Measurements from ENCODE around the gene RAC3. TPM values are rescaled to one million over a fixed set of nuclear protein-coding genes. Genes with fewer than 3 reads are reported as not detected.

The RAC3 gene
- total RNA-seq, 4 donors from 2014 or later = 13.7 to 34.1 (median 14.8) TPM

GRCh38 chr17:82020572-82021106, 10.8 kb upstream of the RAC3 start:
- Histone ChIP-seq H3K9me3 (no peaks in the 10 kb centered on the region), H3K36me3 (peaks cover 3% of the 10 kb centered on the region), H3K4me1 (peaks cover 32% of the 10 kb centered on the region), H3K4me3 (no peak overlapping the region), H3K27ac (no peak overlapping the region), H3K27me3 (no peaks in the 10 kb centered on the region)
- DNase-seq (ENCODE audit: low spot score in 2 of 2) = no peak
- WGBS = 69% methylated on average over 13 of the region's 14 CpGs
- TF ChIP-seq EP300 (IDR thresholded peaks at IDR 0.05) (no peak), CTCF (IDR thresholded peaks at IDR 0.05) (no peak), POLR2AphosphoS5 (IDR thresholded peaks at IDR 0.05) (no peak), POLR2A (IDR thresholded peaks at IDR 0.05) (no peak)

- Histone ChIP-seq H3K27ac (no peak overlapping the region), H3K36me3 (peaks cover 3% of the 10 kb centered on the region), H3K4me1 (peaks cover 32% of the 10 kb centered on the region), H3K9me3 (no peaks in the 10 kb centered on the region), H3K27me3 (no peaks in the 10 kb centered on the region), H3K4me3 (peak overlapping the region; percentile 84)
- TF ChIP-seq CTCF (IDR thresholded peaks at IDR 0.05) = peak; percentile 67 to 68
- no peak for TF ChIP-seq EP300 (IDR thresholded peaks at IDR 0.05)
- no peak for DNase-seq (ENCODE audit: low spot score in 2 of 2)
- 24% methylated on average over 6 of the region's 25 CpGs for WGBS
These were observed 10.2 kb upstream of the RAC3 start for GRCh38 chr17:82021107-82021899.

- Histone ChIP-seq H3K4me1 (peaks cover 32% of the 10 kb centered on the region), H3K36me3 (peaks cover 3% of the 10 kb centered on the region), H3K27ac (no peak overlapping the region), H3K4me3 (peak overlapping the region; percentile 84), H3K27me3 (no peaks in the 10 kb centered on the region), H3K9me3 (no peaks in the 10 kb centered on the region)
- WGBS = 8% methylated on average over 4 of the region's 10 CpGs
- TF ChIP-seq POLR2AphosphoS5 (IDR thresholded peaks at IDR 0.05) = no peak
- no peak for TF ChIP-seq POLR2A (IDR thresholded peaks at IDR 0.05)
- no peak for TF ChIP-seq EP300 (IDR thresholded peaks at IDR 0.05)
- no peak for TF ChIP-seq CTCF (IDR thresholded peaks at IDR 0.05)
- DNase-seq (ENCODE audit: low spot score in 2 of 2) = no peak
These were observed 9.6 kb upstream of the RAC3 start for GRCh38 chr17:82021900-82022309.

- DNase-seq (ENCODE audit: low spot score in 2 of 2) = no peak
- peaks cover 32% of the 10 kb centered on the region for H3K4me1 ChIP-seq
- no peaks in the 10 kb centered on the region for H3K9me3 ChIP-seq
- H3K27ac ChIP-seq = peak within 1 kb of the TSS; percentile 80
- no peaks in the 10 kb centered on the region for H3K27me3 ChIP-seq
- H3K36me3 ChIP-seq = peaks cover 3% of the 10 kb centered on the region
- H3K4me3 ChIP-seq = peak within 1 kb of the TSS; percentile 84
- WGBS = 0% methylated on average over 13 of the region's 64 CpGs
- no peak for TF ChIP-seq EP300 (IDR thresholded peaks at IDR 0.05)
- TF ChIP-seq POLR2A (IDR thresholded peaks at IDR 0.05) = no peak
- no peak for TF ChIP-seq CTCF (IDR thresholded peaks at IDR 0.05)
- peak in 1 of 3 donors; percentile 53 for TF ChIP-seq POLR2AphosphoS5 (IDR thresholded peaks at IDR 0.05)
These were observed 9.0 kb upstream of the RAC3 start, which contains the start of gene CENPX for GRCh38 chr17:82022310-82022980. CENPX (minus strand) TSS chr17:82022878; CDS start chr17:82022861, 17 bp downstream.

- no peaks in the 10 kb centered on the region for H3K9me3 ChIP-seq
- no CpG with 5 or more reads among the region's 42 CpGs for WGBS
- H3K27me3 ChIP-seq = no peaks in the 10 kb centered on the region
- peak within 1 kb of the TSS; percentile 84 for H3K4me3 ChIP-seq
- no peaks in the 10 kb centered on the region for H3K36me3 ChIP-seq
- peaks cover 32% of the 10 kb centered on the region for H3K4me1 ChIP-seq
- TF ChIP-seq CTCF (IDR thresholded peaks at IDR 0.05) (no peak), POLR2AphosphoS5 (IDR thresholded peaks at IDR 0.05) (peak in 1 of 3 donors; percentile 61)
- peak within 1 kb of the TSS; percentile 80 for H3K27ac ChIP-seq
- DNase-seq (ENCODE audit: low spot score in 2 of 2) = peak; percentile 100
These were observed 8.5 kb upstream of the RAC3 start, which contains the start of gene LRRC45 for GRCh38 chr17:82022981-82023446. LRRC45 (plus strand) TSS chr17:82023305; CDS start chr17:82023644, 339 bp downstream.
